Skeletal muscle satellite cell (primary cell): ENCODE results near the gene NVL. TPM values are rescaled to one million over a fixed set of nuclear protein-coding genes. Genes with fewer than 3 reads are reported as not detected.

ENCODE experiments used
- H3K27me3 ChIP-seq: 2 replicates; pipeline ENCODE4 v1.7.0; 2013; ENCODE audit warnings: low read length; ENCODE audit not compliant: control insufficient read depth, insufficient read depth
- H3K36me3 ChIP-seq: 2 replicates; pipeline ENCODE4 v1.7.0; 2013; ENCODE audit warnings: mild to moderate bottlenecking, control low read depth, low read length; ENCODE audit not compliant: insufficient read depth
- H3K4me1 ChIP-seq: 2 replicates; pipeline ENCODE4 v1.7.0; 2013; ENCODE audit warnings: low read length; ENCODE audit not compliant: control insufficient read depth, insufficient read depth
- H3K4me2 ChIP-seq: 2 replicates; pipeline ENCODE4 v1.7.0; 2013; ENCODE audit warnings: mild to moderate bottlenecking, low read length
- H3K4me3 ChIP-seq: 2 replicates; pipeline ENCODE4 v1.7.0; 2013; ENCODE audit warnings: low read length
- H3K9ac ChIP-seq: 2 replicates; pipeline ENCODE4 v1.7.0; 2013; ENCODE audit warnings: mild to moderate bottlenecking, low read depth, low read length, moderate library complexity
- H3K9me3 ChIP-seq: replicated peaks from 2 replicates; pipeline ENCODE4 v1.7.0; 2013; ENCODE audit warnings: mild to moderate bottlenecking, control low read depth, low read length
- small RNA-seq: library from RNA; depleted of rRNA; stranded (forward); fragments of <200 nt; gene quantifications from one replicate; pipeline ENCODE3, GENCODE V24; 2012

Gene NVL

DNA sequence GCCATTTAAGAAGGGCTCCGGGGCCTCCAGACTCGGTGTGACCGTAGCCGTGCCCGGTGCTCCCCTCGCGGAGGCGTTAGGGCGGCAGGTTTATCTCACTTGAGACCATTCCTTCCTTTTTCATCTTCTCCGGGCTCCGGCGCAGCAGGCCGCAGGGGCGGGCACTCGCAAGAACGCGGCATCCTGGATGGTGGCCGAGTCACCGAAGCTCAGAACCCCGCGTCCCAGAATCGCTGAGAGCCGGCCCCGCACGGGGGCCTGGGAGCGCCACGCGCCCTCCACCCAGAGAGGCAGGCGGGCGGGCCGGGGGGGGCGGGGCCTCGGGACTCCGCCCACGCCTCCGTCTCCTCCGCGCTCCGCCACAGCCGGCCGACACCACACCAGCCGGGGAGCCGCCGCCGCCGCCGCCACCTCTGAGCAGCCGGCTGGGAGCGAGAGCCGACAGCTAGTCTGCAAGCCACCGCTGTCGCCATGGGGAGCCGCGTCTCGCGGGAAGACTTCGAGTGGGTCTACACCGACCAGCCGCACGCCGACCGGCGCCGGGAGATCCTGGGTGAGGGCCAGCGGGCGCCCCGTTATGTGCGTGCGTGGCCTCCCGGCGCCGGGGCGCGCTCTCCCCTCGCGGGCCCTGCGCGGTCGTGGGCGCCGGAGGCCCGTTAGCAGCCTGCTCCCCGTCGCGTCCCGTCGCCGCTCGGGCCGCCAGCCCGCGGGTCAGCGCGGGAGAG lies 146.9 kb downstream of the NVL start, which contains the start of gene DEGS1:
DEGS1 (plus strand) TSS at position 375 of the 725 bp plus-strand sequence; CDS start at position 472, 97 bp downstream.
- Histone ChIP-seq H3K4me1 (peaks cover 19% of the 10 kb centered on the region), H3K4me2 (peak within 1 kb of the TSS; percentile 78), H3K9ac (peak within 1 kb of the TSS; percentile 96), H3K27me3 (no peaks in the 10 kb centered on the region), H3K4me3 (peak within 1 kb of the TSS; percentile 94), H3K36me3 (peaks cover 3% of the 10 kb centered on the region), H3K9me3 (no peaks in the 10 kb centered on the region)

DNA sequence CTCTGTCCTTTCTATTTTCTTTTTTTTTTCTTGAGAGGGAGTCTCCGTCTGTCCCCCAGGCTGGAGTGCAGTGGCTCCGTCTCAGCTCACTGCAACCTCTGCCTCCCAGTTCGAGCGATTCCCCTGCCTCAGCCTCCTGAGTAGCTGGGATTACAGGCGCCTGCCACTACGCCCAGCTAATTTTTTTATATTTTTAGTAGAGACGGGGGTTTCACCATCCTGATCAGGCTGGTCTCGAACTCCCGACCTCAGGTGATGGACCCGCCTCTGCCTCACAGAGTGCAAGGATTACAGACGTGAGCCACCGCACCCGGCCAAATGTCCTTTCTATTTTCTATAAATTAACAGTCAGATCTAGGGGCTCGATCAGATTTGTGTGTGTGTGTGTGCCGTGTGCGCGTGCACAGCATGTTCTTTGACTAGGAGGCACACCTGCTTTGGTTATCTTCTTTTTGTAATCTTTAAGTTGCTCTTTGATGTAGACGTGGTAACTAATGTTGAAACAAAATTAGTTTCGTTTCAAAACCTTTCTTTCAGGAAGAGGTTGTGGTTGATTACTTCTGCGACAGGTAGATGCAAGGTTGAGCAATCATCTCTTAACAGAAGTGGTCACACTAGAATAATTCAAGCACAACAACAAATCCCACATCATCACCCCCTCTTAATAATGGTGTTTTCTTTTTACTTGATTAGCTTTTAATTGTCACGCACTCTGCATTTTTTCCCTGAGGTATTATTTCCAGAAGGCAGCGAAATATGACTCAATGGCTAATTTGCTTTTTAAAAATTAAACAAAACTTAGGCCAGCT lies 147.7 kb downstream of the NVL start:
- Histone ChIP-seq H3K9ac (peak overlapping the region; percentile 96), H3K27me3 (no peaks in the 10 kb centered on the region), H3K9me3 (no peaks in the 10 kb centered on the region), H3K36me3 (peaks cover 3% of the 10 kb centered on the region), H3K4me3 (peak overlapping the region; percentile 94), H3K4me2 (peak overlapping the region; percentile 78), H3K4me1 (peaks cover 19% of the 10 kb centered on the region)

DNA sequence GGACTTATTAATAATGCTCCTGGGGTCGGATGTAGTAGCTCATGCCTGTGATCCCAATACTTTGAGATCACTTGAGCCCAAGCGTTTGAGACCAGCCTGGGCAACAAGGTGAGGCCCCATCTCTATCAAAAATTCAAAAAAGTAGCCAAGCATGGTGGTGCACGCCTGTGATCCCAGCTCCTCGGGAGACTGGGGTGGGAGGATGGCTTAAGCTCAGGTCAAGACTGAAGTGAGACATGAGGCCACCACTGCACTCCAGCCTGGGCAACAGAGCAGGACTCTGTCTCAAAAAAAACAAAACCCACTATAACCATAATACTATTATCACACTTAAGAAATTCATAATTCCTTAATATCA lies 148.5 kb downstream of the NVL start:
- H3K4me1 ChIP-seq: peaks cover 19% of the 10 kb centered on the region
- H3K4me3 ChIP-seq: no peak overlapping the region
- no peak overlapping the region for H3K9ac ChIP-seq
- no peaks in the 10 kb centered on the region for H3K9me3 ChIP-seq
- H3K27me3 ChIP-seq: no peaks in the 10 kb centered on the region
- no peak overlapping the region for H3K4me2 ChIP-seq
- H3K36me3 ChIP-seq: no peaks in the 10 kb centered on the region

DNA sequence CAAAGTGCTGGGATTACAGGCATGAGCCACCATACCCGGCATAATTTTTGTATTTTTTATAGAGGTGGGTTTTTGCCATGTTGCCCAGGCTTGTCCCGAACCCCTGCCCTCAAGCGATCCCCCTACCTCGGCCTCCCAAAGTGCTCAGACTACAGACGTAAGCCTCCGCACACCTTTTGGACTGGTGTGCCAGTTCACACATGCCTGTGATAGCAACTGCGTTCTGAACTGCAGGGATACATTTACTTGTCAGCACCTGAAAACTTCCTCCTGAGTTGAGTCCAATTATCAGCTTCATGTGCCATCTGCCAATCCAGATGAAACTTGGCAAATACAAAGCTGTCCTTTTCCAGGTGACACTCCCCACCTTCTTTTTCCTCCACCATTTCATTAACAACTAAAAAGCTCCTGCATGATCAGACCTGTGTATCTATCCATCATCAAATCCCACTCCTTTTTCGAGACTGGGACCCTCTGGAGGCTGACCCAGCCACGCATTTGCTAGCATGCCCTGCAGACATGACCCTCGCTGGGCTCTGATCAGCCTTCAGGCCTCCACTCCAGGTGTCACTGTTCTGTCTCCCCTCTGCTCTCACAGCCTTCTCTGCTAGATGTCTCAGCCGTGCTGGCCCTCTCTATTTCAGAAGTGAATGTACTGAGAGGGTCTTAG lies 149.1 kb downstream of the NVL start:
- no peak overlapping the region for H3K4me2 ChIP-seq
- H3K4me1 ChIP-seq: peaks cover 19% of the 10 kb centered on the region
- no peaks in the 10 kb centered on the region for H3K36me3 ChIP-seq
- H3K9me3 ChIP-seq: no peaks in the 10 kb centered on the region
- no peak overlapping the region for H3K9ac ChIP-seq
- H3K27me3 ChIP-seq: no peaks in the 10 kb centered on the region
- H3K4me3 ChIP-seq: no peak overlapping the region

DNA sequence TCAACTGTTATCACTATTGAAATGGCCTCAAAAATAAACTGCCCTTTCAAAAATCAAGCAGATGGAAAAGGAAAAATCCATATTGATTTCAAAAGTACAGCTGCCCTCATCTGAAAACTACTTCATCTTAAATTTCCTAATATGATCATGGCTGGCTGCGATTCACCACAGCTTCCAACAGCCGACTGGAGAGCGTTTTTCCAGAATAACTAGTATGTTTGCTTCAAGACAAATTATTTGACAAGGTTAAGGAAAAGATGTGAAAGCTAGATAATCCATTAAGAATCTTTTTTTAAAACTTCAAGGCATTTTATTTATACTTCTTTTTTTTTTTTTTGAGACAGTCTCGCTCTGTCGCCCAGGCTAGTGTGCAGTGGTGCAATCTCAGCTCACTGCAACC lies 151.1 kb downstream of the NVL start:
- H3K4me3 ChIP-seq: no peak overlapping the region
- no peak overlapping the region for H3K9ac ChIP-seq
- no peaks in the 10 kb centered on the region for H3K36me3 ChIP-seq
- H3K4me2 ChIP-seq: no peak overlapping the region
- H3K9me3 ChIP-seq: no peaks in the 10 kb centered on the region
- H3K27me3 ChIP-seq: no peaks in the 10 kb centered on the region
- peaks cover 7% of the 10 kb centered on the region for H3K4me1 ChIP-seq

DNA sequence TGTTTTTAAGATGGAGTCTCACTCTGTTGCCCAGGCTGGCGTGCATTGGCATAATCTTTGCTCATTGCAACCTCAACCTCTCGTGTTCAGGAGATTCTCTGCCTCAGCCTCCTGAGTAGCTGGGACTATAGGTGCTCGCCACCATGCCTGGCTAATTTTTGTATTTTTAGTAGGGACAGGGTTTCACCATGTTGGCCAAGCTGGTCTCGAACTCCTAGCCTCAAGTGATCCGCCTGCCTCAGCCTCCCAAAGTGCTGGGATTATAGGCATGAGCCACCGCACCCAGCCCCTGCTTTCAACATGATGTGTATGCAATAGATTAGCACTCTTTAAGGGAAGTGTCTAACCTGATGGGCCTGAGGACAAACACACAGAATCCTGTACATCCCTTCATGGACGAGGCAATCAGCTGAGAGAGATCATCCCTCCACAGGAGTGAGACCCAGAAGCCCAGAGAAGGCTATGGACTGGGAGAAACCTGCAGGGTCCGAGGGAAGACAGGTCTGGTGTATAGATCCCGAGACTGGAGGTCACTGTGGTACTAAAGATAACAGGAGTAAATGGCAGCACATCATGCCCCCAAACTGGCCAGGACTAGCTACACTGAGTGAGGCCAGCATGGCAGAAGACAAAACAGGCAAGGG lies 152.5 kb downstream of the NVL start:
- H3K4me1 ChIP-seq: peaks cover 4% of the 10 kb centered on the region

More for the DNA sequence above, 152.5 kb downstream of the NVL start:
- Histone ChIP-seq H3K4me2 (no peak overlapping the region), H3K9ac (no peak overlapping the region), H3K36me3 (no peaks in the 10 kb centered on the region), H3K4me3 (no peak overlapping the region), H3K9me3 (no peaks in the 10 kb centered on the region), H3K27me3 (peaks cover 3% of the 10 kb centered on the region)

Small RNA genes within 50 kb of the gene (small RNA-seq; reads per million reads assigned to genes)
- gene MIR320B2 (not detected), gene RF00139 (not detected), gene RNU6-1008P (not detected)
